Measurements from ENCODE around the gene KRT16.
"Not testable (repeated sequence)": the region's sequence is repeated elsewhere in the genome, so short reads cannot be mapped to it uniquely, and the experiment has no call there.

Gene KRT16

DNA sequence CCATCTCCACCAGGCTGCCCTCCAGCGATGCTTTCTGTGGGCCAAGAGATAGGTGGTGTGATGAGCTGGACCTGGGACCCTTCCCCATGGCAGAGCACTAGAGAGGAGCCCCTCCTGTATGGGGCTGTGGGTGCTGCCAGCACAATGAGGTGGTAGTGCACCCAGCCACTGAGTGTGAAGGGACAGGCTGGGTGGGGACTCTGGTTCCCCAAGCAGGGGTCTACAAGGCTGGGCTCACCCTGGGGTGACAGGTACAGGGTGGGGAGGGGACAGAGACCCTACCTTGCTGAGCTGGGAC lies 15.5 kb upstream of the KRT16 start:
- not testable (repeated sequence) for DNase-seq (ENCODE audit: low read depth in 2 of 2)

- DNase-seq (ENCODE audit: low read depth in 2 of 2), result no peak
These were observed 14.9 kb upstream of the KRT16 start for GRCh38 chr17:41627316-41628072.

DNA sequence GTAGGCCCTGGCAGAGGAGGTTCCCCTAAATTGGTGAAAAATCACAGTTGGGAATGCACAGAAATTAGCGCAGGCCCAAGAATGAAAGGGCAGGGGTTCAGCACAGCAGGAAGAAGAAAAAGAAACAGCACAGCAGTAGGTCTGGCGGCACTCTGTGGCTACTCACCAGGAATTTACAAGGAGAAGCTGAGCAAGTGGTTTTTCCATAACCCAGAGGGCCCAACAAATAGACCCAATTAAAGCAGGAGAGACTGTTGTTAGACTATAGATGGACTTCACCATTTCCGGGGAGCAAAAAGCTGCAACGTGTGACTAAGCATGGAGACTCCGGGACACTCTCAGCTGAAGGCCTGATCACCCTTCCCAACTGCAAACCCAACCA lies 14.3 kb upstream of the KRT16 start:
- not testable (repeated sequence) for DNase-seq (ENCODE audit: low read depth in 2 of 2)

DNA sequence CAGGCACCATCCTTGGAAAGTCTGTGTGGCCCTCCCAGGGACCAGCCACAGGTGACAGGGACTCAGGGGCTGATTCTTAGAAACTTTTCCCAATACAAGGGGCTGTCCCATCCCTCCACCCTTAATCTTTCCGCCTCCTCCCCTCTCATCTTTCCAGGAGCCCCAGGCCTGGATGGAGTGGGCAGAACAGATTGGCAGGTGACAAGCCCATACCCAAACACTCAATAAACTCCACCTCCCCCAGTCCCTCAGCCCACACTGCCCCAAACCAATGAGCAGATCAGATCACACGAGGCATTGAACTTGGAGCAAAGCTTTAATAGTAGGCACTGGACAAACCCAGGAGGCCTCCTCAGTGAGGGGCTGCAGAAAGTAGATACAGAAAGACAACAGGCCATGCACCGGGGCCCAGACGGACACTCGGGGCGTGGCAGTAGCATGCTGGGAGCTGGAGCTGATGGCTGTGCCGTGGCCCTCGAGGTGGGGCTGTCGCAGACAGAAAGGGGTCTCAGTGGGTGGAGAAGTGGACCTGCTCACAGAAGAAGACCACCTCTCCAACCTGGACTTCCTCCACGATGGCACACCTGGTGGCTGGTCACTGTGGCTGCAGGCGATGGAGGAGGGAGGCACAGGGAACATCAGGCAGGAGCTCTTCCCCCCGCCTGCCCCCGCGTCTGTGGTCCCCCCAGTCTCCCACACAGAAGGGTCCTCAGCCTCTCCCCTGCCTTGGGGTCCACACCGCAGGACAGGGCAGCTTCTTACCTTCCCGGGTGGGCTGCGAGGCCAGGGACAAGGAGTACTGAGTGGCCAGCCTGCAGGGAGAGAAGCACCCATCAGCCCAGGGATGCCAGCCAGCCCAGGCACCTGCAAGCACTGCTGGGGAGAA lies 13.7 kb upstream of the KRT16 start:
- DNase-seq (ENCODE audit: low read depth in 2 of 2), result not testable (repeated sequence)

GRCh38 chr17:41625602-41626001 lies 13.0 kb upstream of the KRT16 start:
- no peak for DNase-seq (ENCODE audit: low read depth in 2 of 2)

DNA sequence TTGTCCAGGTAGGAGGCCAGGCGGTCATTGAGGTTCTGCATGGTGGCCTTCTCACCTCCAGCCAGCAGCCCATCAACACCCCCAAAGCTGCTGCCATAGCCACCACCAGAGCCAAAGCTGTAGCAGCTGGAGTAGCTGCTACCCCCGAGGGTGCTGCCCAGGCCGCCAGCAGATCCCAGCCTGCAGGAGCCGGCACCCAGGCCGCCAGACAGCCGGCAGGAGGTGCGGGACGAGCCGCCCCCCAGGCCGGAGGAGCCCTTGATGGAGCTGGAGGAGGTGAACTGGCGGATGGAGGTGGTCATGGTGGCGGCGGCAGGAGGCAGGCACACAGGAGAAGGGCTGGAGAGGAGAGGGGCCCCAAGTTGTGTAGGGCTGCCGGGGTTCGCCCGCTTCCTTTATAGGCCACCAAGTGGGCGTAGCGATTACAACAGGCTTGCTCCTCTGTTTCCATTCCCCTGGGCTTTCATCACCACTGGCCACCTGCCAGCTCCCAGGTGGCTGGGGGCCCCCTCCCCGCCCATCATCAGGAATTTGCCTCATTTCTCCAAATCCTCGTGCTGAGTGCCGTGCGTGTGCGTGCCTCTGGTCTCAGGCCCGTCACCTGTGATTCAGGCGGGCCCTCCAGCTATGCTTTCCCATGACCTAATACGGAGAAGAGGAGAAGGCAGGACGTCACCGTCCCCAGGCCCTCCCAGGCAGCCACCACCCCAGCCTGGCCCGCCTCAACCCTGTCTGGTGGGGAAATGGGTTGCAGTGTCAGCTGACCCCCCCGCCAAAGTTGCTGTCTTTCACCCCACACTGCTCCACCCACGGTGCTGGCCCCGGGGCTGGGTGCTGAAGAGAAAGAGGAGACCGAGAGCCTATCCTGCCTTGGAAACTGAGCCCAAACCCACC lies 11.9 kb upstream of the KRT16 start, which contains the start of gene KRT17:
Gene KRT17, minus strand, starts transcription at position 368 of the 894 bp plus-strand sequence. Its CDS starts 66 bp downstream, at position 302.
- no peak for DNase-seq (ENCODE audit: low read depth in 2 of 2)

DNA sequence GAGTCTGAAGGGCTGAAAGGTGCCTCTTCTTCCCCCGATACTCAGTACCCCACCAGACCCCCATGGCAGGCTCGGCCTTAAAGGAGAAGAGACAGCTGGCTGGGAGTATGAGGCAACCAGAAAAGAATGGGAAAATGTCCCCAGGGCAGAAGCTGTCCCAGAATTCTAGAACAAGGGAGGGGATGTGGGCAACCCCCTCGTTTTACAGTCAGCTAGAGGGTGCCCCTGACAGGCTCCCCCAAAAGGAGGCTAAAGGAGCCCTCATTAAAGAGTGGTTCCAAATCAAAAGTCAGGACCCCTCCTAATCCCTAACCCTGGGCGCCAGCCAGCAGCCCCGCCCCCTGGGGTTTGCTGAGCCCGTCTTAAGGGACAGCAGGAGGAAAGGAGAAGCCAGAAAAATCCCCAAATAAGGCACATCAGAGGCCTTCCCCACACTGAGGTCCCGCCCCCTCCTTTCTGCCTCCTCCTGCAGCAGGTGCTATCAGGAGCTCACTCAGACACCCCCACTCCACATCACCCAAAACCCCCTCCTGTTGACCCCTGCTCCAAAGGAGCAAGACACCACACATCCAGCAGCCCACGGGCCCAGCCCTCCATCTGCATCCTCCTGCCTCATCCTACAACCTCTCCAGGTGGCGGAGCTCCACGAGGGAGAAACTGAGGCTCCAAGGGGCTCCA lies 10.8 kb upstream of the KRT16 start:
- DNase-seq (ENCODE audit: low read depth in 2 of 2), result not testable (repeated sequence)

- DNase-seq (ENCODE audit: low read depth in 2 of 2), result not testable (repeated sequence)
These were observed 10.0 kb upstream of the KRT16 start for GRCh38 chr17:41622340-41623183.

GRCh38 chr17:41621916-41622315 lies 9.3 kb upstream of the KRT16 start:
- DNase-seq (ENCODE audit: low read depth in 2 of 2), result no peak

DNA sequence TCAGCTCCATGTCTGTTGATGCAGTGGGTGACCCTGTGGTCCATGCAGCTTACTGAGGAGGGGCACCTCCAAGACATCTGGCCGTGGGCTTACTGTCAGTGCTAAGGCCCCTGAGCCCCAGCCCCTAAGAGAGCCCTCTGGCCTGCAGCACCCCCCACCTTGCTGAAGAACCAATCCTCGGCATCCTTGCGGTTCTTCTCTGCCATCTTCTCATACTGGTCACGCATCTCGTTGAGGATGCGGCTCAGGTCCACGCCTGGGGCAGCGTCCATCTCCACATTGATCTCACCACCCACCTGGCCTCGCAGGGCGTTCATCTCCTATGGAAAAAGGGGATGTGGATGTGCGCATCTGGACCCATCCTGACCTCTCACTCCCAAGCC lies 8.9 kb upstream of the KRT16 start:
- not testable (repeated sequence) for DNase-seq (ENCODE audit: low read depth in 2 of 2)

- no peak for DNase-seq (ENCODE audit: low read depth in 2 of 2)
These were observed 8.2 kb upstream of the KRT16 start for GRCh38 chr17:41620583-41621434.

GRCh38 chr17:41619927-41620582 lies 7.5 kb upstream of the KRT16 start:
- not testable (repeated sequence) for DNase-seq (ENCODE audit: low read depth in 2 of 2)

DNA sequence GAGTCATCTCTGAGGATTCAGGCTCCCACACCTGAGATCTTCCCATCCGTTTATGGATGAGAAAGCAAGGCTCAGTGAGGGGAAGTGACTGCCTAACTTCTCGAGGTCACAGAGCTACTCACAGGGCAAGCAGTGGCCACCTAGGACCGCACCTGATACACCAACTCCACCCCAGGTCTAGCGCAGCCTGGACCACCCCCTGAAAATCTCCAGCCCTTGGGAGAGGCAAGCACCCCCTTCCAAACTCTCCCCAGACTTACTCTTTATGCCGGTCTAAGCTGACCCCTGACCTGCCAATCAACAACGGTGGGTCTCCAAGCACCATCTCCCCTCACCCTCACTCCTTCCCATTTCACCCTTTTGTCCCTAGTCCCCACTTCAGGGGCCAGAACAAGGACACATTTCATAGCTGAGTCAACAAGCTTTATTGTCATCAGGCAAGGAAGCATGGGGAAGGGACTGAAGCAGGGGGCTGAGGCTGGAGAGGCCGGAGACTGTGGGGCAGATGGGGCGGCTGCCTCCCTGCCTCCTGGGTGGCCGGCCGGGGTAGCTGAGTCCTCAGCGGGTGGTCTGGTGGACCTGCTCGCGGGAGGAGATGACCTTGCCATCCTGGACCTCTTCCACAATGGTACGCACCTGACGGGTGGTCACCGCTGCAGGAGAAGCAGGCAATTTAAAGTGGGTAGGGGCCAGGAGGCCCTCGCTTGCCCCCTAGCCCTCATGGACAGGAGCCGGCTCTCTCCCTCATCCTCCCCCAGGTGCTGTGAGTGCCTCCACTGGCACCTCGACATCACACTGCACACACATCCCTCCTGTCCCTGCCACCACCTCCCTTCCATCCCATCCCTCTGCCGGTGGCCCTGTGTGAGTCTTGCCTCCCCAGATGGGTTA lies 6.7 kb upstream of the KRT16 start:
- no peak for DNase-seq (ENCODE audit: low read depth in 2 of 2)

DNA sequence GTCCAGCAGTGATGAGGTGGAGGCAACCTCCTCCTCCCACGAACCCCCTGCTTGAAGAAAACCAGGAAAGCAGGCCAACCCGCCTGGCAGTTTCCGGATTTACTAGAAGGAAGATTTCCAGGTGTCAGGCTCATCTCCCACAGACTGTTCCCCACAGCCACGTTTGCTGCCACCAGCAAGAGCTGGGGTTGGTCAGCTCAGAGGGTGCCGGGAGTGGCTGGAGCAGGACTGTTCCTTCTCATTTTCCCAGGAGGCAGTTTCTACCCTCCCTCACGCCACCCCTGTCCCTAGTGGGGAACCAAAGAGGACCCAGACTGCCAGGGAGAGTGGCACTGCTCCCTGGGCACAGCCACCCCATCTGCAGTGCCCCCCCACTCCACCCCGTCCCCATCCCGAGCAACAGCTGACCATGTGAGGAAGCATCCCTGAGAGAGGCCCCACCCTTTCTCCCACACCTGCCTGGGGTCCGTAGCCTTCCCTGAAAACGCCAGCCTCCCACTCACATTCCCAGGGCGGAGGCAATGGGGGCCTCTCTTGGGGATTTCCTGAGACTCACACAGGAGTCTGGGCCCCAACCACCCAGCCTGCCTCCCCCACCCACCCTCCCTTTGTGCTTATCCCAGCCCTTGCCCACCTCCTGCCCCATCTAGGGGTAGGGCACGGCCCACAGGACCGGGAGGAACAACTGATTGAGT lies 5.9 kb upstream of the KRT16 start:
- no peak for DNase-seq (ENCODE audit: low read depth in 2 of 2)

DNA sequence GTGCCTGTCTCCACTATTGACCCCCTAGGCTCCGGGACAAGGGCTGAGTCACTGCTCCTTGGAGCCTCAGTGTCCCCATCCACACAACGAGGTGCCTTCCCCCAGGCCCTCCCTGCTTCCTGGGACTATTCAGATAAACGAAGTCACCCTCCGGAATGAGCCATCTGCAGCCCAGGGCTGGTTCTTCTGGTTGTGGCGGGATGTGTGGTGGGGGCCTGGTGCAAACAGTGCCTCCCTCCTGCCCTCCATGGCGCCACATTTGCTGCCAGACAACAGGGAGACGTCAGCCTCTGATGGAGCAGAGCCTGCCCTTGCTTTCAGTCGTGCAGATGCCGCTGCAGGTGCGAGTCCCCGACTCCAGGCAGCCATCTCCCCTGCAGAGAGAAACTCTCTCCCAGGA lies 5.1 kb upstream of the KRT16 start:
- DNase-seq (ENCODE audit: low read depth in 2 of 2), result no peak

GRCh38 chr17:41617136-41617535 lies 4.6 kb upstream of the KRT16 start:
- no peak for DNase-seq (ENCODE audit: low read depth in 2 of 2)

GRCh38 chr17:41616486-41616885 lies 3.9 kb upstream of the KRT16 start:
- DNase-seq (ENCODE audit: low read depth in 2 of 2), result not testable (repeated sequence)
